ENCODE results near the gene FNDC3B.

FNDC3B gene

DNA sequence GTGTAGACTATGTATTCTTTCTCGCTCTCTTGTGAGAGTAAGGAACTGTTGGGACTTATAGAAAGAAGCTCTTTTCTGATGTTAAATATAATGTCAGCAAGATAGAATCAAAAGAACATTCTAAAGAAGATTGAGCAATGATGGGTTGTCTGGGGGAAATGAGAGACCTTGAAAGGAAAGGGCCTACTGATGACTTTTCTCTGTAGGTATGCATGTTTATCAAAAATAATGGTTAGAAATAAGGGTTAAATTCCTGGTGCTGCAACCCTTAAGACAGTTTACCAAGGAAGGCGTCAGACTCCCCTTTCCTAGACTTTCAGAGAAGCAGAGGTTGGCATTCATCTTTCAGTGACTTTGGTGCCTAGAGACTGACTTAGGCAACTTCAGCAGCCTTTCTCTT is 339.1 kb downstream of the FNDC3B start:
- DNase-seq (no peak), ATAC-seq (no peak)
- H3K9me3 Mint-ChIP-seq = peaks cover 14% of the 10 kb centered on the region
- H3K27ac Mint-ChIP-seq = no peak overlapping the region
- no peak overlapping the region for H3K4me3 Mint-ChIP-seq
- no peaks in the 10 kb centered on the region for H3K4me1 Mint-ChIP-seq
- peaks cover 57% of the 10 kb centered on the region for H3K36me3 Mint-ChIP-seq (ENCODE audit: low read depth)
- no peaks in the 10 kb centered on the region for H3K27me3 Mint-ChIP-seq

- Mint-ChIP-seq H3K4me1 (no peaks in the 10 kb centered on the region), H3K36me3 (ENCODE audit: low read depth) (peaks cover 57% of the 10 kb centered on the region), H3K4me3 (no peak overlapping the region), H3K27ac (no peak overlapping the region), H3K27me3 (no peaks in the 10 kb centered on the region), H3K9me3 (peaks cover 14% of the 10 kb centered on the region)
- DNase-seq (no peak), ATAC-seq (no peak)
These were observed 340.0 kb downstream of the FNDC3B start for GRCh38 chr3:172379372-172379771.

GRCh38 chr3:172380632-172381031 is 341.3 kb downstream of the FNDC3B start:
- H3K9me3 Mint-ChIP-seq = peaks cover 14% of the 10 kb centered on the region
- ATAC-seq (no peak), DNase-seq (no peak)
- H3K27me3 Mint-ChIP-seq = no peaks in the 10 kb centered on the region
- H3K27ac Mint-ChIP-seq = no peak overlapping the region
- no peaks in the 10 kb centered on the region for H3K4me1 Mint-ChIP-seq
- H3K4me3 Mint-ChIP-seq = no peak overlapping the region
- peaks cover 55% of the 10 kb centered on the region for H3K36me3 Mint-ChIP-seq (ENCODE audit: low read depth)

GRCh38 chr3:172383306-172383796 is 344.0 kb downstream of the FNDC3B start:
- Mint-ChIP-seq H3K9me3 (peaks cover 9% of the 10 kb centered on the region), H3K4me3 (no peak overlapping the region), H3K4me1 (no peaks in the 10 kb centered on the region), H3K27me3 (no peaks in the 10 kb centered on the region), H3K36me3 (ENCODE audit: low read depth) (peaks cover 41% of the 10 kb centered on the region), H3K27ac (no peak overlapping the region)
- no peak for ATAC-seq
- no peak for DNase-seq

DNA sequence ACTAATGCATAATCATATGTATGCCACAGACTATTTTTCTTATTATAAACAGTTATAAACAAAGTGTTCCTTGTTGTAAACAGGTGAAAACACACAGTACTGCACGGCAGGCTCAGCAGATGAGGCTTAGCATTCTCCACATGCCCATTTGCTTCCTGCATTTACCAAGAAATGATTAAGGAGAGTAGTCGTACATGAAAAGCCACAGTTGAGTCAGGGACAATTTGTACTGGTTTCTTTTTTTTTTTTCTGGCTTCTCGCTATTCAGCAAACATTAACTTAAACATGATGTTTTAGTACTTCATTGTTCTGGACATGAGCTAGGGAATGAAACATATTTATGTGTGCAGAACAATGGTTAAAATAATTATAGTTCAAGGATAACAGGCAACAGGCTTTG is 345.5 kb downstream of the FNDC3B start:
- H3K36me3 Mint-ChIP-seq (ENCODE audit: low read depth) = peaks cover 27% of the 10 kb centered on the region

GRCh38 chr3:172387728-172388127 is 348.4 kb downstream of the FNDC3B start:
- DNase-seq (no peak), ATAC-seq (no peak)
- Mint-ChIP-seq H3K4me3 (no peak overlapping the region), H3K4me1 (no peaks in the 10 kb centered on the region), H3K27ac (no peak overlapping the region), H3K36me3 (ENCODE audit: low read depth) (peaks cover 6% of the 10 kb centered on the region), H3K27me3 (no peaks in the 10 kb centered on the region), H3K9me3 (no peaks in the 10 kb centered on the region)

More for the DNA sequence above, 345.5 kb downstream of the FNDC3B start:
- H3K4me1 Mint-ChIP-seq = no peaks in the 10 kb centered on the region
- ATAC-seq (no peak), DNase-seq (no peak)
- no peak overlapping the region for H3K4me3 Mint-ChIP-seq
- peaks cover 8% of the 10 kb centered on the region for H3K9me3 Mint-ChIP-seq
- no peak overlapping the region for H3K27ac Mint-ChIP-seq
- no peaks in the 10 kb centered on the region for H3K27me3 Mint-ChIP-seq

DNA sequence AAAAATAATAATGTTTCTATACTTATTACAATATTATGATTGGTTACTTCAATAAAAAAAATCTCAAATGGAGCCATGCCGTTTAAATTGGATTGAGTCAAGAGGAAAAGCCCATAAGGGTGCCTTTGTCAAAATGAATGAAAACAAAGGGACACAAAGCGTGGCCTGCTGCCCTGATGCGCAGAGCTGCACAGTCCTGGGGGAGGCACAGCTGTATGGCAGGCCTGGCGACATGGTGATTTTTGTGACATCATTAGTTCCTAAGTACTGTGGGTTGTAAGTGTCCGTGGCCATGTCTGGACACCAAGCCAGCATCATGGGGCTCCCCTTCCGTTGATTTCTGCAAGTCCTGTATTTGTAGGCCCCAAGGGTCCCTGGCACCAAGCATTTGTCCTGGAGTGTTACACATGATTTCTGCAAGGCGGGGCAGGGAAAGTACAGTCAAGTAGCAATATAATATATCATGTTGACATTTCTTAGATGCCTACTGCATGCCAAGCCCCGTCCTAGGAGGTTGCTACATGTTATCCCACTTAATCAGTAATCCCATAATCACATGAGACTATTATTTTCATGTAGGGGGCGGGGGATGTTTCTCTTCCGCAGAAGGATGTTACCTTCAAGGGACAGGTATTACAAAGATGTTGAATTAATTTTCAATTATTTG is 349.2 kb downstream of the FNDC3B start:
- DNase-seq (no peak), ATAC-seq (no peak)
- Mint-ChIP-seq H3K27me3 (no peaks in the 10 kb centered on the region), H3K4me1 (no peaks in the 10 kb centered on the region), H3K27ac (no peak overlapping the region), H3K9me3 (peaks cover 7% of the 10 kb centered on the region), H3K4me3 (no peak overlapping the region), H3K36me3 (ENCODE audit: low read depth) (peaks cover 10% of the 10 kb centered on the region)

DNA sequence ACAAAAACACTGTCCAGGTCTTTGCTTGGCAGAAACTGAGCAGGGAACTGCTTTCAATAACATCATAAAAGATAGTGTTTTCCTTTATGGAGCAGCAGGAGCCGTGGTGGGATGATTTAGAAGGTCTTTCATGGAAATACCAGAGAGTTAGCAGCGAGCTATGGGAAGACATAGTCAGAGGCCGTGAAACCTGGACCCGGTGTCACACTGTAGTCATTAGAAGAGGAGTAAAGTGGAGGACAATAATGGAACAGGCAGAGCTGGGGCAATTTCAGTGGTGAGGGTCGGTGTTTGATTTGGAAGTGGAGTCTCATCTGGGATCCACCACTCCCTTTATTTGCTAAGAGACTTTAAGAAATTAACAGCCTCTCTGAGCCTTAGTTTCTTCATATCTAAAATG is 351.4 kb downstream of the FNDC3B start:
- Mint-ChIP-seq H3K4me3 (no peak overlapping the region), H3K27ac (no peak overlapping the region), H3K4me1 (no peaks in the 10 kb centered on the region), H3K9me3 (peaks cover 7% of the 10 kb centered on the region), H3K36me3 (ENCODE audit: low read depth) (peaks cover 13% of the 10 kb centered on the region), H3K27me3 (no peaks in the 10 kb centered on the region)
- DNase-seq (no peak), ATAC-seq (no peak)

- H3K4me3 Mint-ChIP-seq = no peak overlapping the region
- H3K27ac Mint-ChIP-seq = no peak overlapping the region
- no peaks in the 10 kb centered on the region for H3K4me1 Mint-ChIP-seq
- H3K36me3 Mint-ChIP-seq (ENCODE audit: low read depth) = peaks cover 13% of the 10 kb centered on the region
- H3K9me3 Mint-ChIP-seq = peaks cover 7% of the 10 kb centered on the region
- ATAC-seq (no peak), DNase-seq (no peak)
- H3K27me3 Mint-ChIP-seq = no peaks in the 10 kb centered on the region
These were observed 352.4 kb downstream of the FNDC3B start for GRCh38 chr3:172391592-172392302.

GRCh38 chr3:172394692-172395091 is 355.3 kb downstream of the FNDC3B start:
- ATAC-seq (no peak), DNase-seq (no peak)
- Mint-ChIP-seq H3K27me3 (no peaks in the 10 kb centered on the region), H3K4me1 (no peaks in the 10 kb centered on the region), H3K4me3 (no peak overlapping the region), H3K36me3 (ENCODE audit: low read depth) (peaks cover 16% of the 10 kb centered on the region), H3K9me3 (peaks cover 7% of the 10 kb centered on the region), H3K27ac (no peak overlapping the region)

DNA sequence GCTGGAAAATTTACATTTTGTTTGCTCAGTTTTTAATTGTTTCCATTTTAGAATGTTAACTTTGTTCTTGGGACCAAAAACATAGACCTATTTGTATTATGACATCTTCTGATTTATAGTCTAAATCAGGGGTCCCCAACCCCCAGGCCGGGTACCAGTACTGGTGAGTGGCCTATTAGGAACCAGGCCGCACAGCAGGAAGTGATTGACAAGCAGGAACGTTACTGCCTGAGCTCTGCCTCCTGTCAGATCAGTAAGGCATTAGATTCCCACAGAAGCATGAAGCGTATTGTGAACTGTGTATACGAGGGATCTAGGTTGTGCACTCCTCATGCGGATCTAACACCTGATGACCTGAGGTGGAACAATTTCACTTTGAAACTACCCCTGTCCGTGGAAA is 357.0 kb downstream of the FNDC3B start:
- ATAC-seq (no peak), DNase-seq (no peak)
- Mint-ChIP-seq H3K27me3 (no peaks in the 10 kb centered on the region), H3K27ac (no peak overlapping the region), H3K4me1 (no peaks in the 10 kb centered on the region), H3K36me3 (ENCODE audit: low read depth) (peaks cover 17% of the 10 kb centered on the region), H3K4me3 (no peak overlapping the region), H3K9me3 (peaks cover 10% of the 10 kb centered on the region)

GRCh38 chr3:172397716-172398405 is 358.5 kb downstream of the FNDC3B start:
- H3K9me3 Mint-ChIP-seq = peaks cover 19% of the 10 kb centered on the region
- peaks cover 21% of the 10 kb centered on the region for H3K36me3 Mint-ChIP-seq (ENCODE audit: low read depth)
- ATAC-seq (no peak), DNase-seq (no peak)
- H3K27me3 Mint-ChIP-seq = no peaks in the 10 kb centered on the region
- no peak overlapping the region for H3K27ac Mint-ChIP-seq
- H3K4me1 Mint-ChIP-seq = no peaks in the 10 kb centered on the region
- no peak overlapping the region for H3K4me3 Mint-ChIP-seq

DNA sequence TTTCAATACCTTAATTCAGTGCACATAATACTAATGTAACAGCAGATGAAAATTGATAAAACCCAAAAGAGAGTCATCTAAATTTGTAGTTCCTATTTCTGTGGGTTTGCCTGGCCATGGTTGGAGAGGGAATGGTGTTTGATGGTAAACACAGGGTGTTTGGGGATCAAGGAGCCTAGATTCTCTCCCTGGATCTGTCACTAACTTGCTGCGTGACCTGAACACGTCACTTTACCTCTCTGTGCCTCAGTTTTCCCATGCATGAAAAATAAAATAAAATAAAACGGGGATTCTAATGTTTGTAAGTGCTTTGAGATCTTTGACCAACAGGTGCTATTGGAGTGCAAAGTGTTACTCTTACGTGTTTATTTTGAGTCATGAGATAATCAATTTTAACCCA is 359.1 kb downstream of the FNDC3B start:
- Mint-ChIP-seq H3K9me3 (peaks cover 12% of the 10 kb centered on the region), H3K36me3 (ENCODE audit: low read depth) (peaks cover 15% of the 10 kb centered on the region), H3K27ac (no peak overlapping the region), H3K4me1 (no peaks in the 10 kb centered on the region), H3K4me3 (no peak overlapping the region), H3K27me3 (no peaks in the 10 kb centered on the region)
- no peak for ATAC-seq
- no peak for DNase-seq

DNA sequence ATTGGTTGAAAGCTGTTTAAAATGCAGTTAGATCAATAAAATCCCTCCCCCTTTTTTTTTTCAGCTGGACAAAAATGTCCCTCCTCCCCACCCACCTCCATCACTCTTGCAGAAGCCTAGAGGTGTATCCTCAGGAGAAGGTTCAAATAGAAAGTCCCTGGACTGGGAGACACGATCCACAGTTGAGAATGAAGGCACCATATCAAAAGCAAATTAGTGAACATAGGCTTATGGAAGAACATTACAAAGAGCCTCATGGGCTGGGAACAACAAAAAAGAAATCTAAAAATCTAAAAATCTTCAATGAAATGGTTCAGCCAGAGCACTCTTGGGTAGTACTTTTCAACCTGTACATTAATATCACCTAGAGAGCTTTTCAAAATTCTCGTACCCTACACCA is 362.7 kb downstream of the FNDC3B start:
- Mint-ChIP-seq H3K27me3 (no peaks in the 10 kb centered on the region), H3K4me3 (no peak overlapping the region), H3K4me1 (no peaks in the 10 kb centered on the region), H3K36me3 (ENCODE audit: low read depth) (peaks cover 10% of the 10 kb centered on the region), H3K9me3 (peaks cover 11% of the 10 kb centered on the region), H3K27ac (no peak overlapping the region)
- DNase-seq (no peak), ATAC-seq (no peak)
